A549 (cell line): Measurements from ENCODE around the gene RFLNA.

Experiments
- CEBPB ChIP-seq, 2 experiments: fragments of >200 bp in 1 of 2; sonication (Bioruptor Twin) in 1 of 2; formaldehyde crosslinking in 1 of 2; IDR thresholded peaks; 2 replicates each; pipeline ENCODE4 v1.6.1; 2012 to 2016
- CHD4 ChIP-seq: fragments of 200-600 bp; sonication (generic); IDR thresholded peaks from 2 replicates; pipeline ENCODE4 v1.6.1; 2016; ENCODE audit warnings: antibody characterized with exemption, mild to moderate bottlenecking, borderline replicate concordance
- E2F6 ChIP-seq: IDR thresholded peaks from 2 replicates; pipeline ENCODE4 v1.6.1; 2012; ENCODE audit warnings: low read depth, borderline replicate concordance
- ESRRA ChIP-seq: fragments of 150-350 bp; IDR thresholded peaks from 2 replicates; pipeline ENCODE4 v1.6.1; 2014; ENCODE audit warnings: mild to moderate bottlenecking, low read length, borderline replicate concordance
- JUN ChIP-seq, 2 experiments: fragments of >200 bp; sonication (Bioruptor Twin); formaldehyde crosslinking; IDR thresholded peaks; 2 replicates in 1 of 2; 3 replicates in 1 of 2; pipeline ENCODE4 v1.6.1; 2016 to 2017
- MYC ChIP-seq: IDR thresholded peaks from 2 replicates; pipeline ENCODE4 v1.6.1; 2012; ENCODE audit warnings: mild to moderate bottlenecking, inconsistent platforms, low read length, improper control_type of control experiment, borderline replicate concordance
- POLR2A ChIP-seq: IDR thresholded peaks from 2 replicates; pipeline ENCODE4 v1.6.1; 2012; ENCODE audit warnings: mild to moderate bottlenecking, low read length
- POLR2AphosphoS2 ChIP-seq: conservative IDR thresholded peaks from 2 replicates; pipeline ENCODE4 v1.6.1; 2012; ENCODE audit warnings: low read length, improper control_type of control experiment, inconsistent platforms
- RFX5 ChIP-seq: fragments of 450-650 bp; IDR thresholded peaks from 2 replicates; pipeline ENCODE4 v1.7.1; 2014; ENCODE audit warnings: antibody characterized with exemption, mild to moderate bottlenecking, moderate library complexity
- ZFP36 ChIP-seq: fragments of 450-650 bp; IDR thresholded peaks from 2 replicates; pipeline ENCODE4 v1.6.1; 2014; ENCODE audit warnings: borderline replicate concordance; ENCODE audit not compliant: partially characterized antibody
- TF ChIP-seq, protein P1 (sequence below): fragments of >200 bp; sonication (Bioruptor Twin); formaldehyde crosslinking; IDR thresholded peaks from 3 replicates; pipeline ENCODE4 v1.5.1; 2016
- TF ChIP-seq, protein P2 (sequence below): IDR thresholded peaks from 2 replicates; pipeline ENCODE4 v1.6.1; 2012
- TF ChIP-seq, protein P3 (sequence below): fragments of 200-600 bp; sonication (generic); IDR thresholded peaks from 2 replicates; pipeline ENCODE4 v1.6.1; 2016; ENCODE audit warnings: antibody characterized with exemption, mild to moderate bottlenecking, moderate library complexity

DNA sequence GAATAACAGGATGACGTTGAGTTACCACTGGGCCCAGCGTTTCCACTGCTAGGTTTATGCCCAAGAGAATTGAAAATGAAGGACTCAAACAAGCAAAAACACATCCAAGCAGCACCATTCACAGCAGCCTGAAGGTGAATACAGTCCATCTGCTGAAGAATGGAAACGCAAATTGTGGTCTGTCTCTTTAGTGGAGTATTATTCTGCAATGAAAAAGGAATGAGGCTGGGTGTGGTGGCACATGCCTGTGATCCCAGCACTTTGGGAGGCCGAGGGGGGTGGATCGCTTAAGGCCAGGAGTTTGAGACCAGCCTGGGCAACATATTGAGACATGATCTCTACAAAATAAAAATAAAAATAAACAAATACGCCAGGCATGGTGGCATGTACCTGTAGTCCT lies 41.9 kb upstream of the RFLNA start:
- TF ChIP-seq, protein P1, sequence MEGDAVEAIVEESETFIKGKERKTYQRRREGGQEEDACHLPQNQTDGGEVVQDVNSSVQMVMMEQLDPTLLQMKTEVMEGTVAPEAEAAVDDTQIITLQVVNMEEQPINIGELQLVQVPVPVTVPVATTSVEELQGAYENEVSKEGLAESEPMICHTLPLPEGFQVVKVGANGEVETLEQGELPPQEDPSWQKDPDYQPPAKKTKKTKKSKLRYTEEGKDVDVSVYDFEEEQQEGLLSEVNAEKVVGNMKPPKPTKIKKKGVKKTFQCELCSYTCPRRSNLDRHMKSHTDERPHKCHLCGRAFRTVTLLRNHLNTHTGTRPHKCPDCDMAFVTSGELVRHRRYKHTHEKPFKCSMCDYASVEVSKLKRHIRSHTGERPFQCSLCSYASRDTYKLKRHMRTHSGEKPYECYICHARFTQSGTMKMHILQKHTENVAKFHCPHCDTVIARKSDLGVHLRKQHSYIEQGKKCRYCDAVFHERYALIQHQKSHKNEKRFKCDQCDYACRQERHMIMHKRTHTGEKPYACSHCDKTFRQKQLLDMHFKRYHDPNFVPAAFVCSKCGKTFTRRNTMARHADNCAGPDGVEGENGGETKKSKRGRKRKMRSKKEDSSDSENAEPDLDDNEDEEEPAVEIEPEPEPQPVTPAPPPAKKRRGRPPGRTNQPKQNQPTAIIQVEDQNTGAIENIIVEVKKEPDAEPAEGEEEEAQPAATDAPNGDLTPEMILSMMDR = no peak
- TF ChIP-seq POLR2A (no peak), ESRRA (no peak), MYC (no peak), E2F6 (no peak), RFX5 (no peak), CEBPB (IDR thresholded peaks at IDR 0.05) (no peak), ZFP36 (no peak), JUN (IDR thresholded peaks at IDR 0.05) (no peak), CHD4 (no peak), POLR2AphosphoS2 (no peak)
- TF ChIP-seq, protein P2, sequence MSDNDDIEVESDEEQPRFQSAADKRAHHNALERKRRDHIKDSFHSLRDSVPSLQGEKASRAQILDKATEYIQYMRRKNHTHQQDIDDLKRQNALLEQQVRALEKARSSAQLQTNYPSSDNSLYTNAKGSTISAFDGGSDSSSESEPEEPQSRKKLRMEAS = no peak
- TF ChIP-seq, protein P3, sequence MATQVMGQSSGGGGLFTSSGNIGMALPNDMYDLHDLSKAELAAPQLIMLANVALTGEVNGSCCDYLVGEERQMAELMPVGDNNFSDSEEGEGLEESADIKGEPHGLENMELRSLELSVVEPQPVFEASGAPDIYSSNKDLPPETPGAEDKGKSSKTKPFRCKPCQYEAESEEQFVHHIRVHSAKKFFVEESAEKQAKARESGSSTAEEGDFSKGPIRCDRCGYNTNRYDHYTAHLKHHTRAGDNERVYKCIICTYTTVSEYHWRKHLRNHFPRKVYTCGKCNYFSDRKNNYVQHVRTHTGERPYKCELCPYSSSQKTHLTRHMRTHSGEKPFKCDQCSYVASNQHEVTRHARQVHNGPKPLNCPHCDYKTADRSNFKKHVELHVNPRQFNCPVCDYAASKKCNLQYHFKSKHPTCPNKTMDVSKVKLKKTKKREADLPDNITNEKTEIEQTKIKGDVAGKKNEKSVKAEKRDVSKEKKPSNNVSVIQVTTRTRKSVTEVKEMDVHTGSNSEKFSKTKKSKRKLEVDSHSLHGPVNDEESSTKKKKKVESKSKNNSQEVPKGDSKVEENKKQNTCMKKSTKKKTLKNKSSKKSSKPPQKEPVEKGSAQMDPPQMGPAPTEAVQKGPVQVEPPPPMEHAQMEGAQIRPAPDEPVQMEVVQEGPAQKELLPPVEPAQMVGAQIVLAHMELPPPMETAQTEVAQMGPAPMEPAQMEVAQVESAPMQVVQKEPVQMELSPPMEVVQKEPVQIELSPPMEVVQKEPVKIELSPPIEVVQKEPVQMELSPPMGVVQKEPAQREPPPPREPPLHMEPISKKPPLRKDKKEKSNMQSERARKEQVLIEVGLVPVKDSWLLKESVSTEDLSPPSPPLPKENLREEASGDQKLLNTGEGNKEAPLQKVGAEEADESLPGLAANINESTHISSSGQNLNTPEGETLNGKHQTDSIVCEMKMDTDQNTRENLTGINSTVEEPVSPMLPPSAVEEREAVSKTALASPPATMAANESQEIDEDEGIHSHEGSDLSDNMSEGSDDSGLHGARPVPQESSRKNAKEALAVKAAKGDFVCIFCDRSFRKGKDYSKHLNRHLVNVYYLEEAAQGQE = no peak
